Calu3 (cell line): Measurements from ENCODE around the gene ATP6V1E1. TPM values are rescaled to one million over a fixed set of nuclear protein-coding genes. Genes with fewer than 3 reads are reported as not detected.
"Not testable (repeated sequence)": the region's sequence is repeated elsewhere in the genome, so short reads cannot be mapped to it uniquely, and the experiment has no call there.

Source experiments
- BruUV-seq: library from RNA; stranded (reverse); fragments of 400-500 nt; replicated peaks from 2 replicates; lab custom pipeline; 2021; lab: Mats Ljungman, UMichigan
- CTCF ChIA-PET: fragments of 300-600 bp; sonication (Branson Sonifier 250); formaldehyde crosslinking; loops from one replicate; lab custom pipeline; 2022; ENCODE audit warnings: antibody characterized with exemption; lab: Charles Lee
- DNase-seq: peaks from one replicate; pipeline ENCODE4 v3.0.0; 2022
- H3K27ac Mint-ChIP-seq: one replicate; pipeline ENCODE4 v1.8.0; 2022; ENCODE audit warnings: mixed read lengths; ENCODE audit not compliant: unreplicated experiment
- H3K27me3 Mint-ChIP-seq: one replicate; pipeline ENCODE4 v1.8.0; 2022; ENCODE audit warnings: mixed read lengths; ENCODE audit not compliant: unreplicated experiment
- H3K36me3 Mint-ChIP-seq: one replicate; pipeline ENCODE4 v1.8.0; 2022; ENCODE audit warnings: mild to moderate bottlenecking, moderate library complexity, mixed read lengths; ENCODE audit not compliant: insufficient read depth, unreplicated experiment
- H3K4me1 Mint-ChIP-seq: one replicate; pipeline ENCODE4 v1.8.0; 2022; ENCODE audit warnings: mild to moderate bottlenecking, low read depth, mixed read lengths; ENCODE audit not compliant: unreplicated experiment
- H3K4me3 Mint-ChIP-seq: one replicate; pipeline ENCODE4 v1.8.0; 2022; ENCODE audit warnings: mild to moderate bottlenecking, low read depth, moderate library complexity, mixed read lengths; ENCODE audit not compliant: unreplicated experiment
- H3K9me3 Mint-ChIP-seq: one replicate; pipeline ENCODE4 v1.8.0; 2022; ENCODE audit warnings: low read depth, mixed read lengths; ENCODE audit not compliant: unreplicated experiment
- CTCF ChIP-seq: fragments of 200-600 bp; IDR thresholded peaks from one replicate; pipeline ENCODE4 v1.8.0; 2022; ENCODE audit warnings: antibody characterized with exemption; ENCODE audit not compliant: unreplicated experiment
- intact Hi-C: fragments of 100-400 bp; cut with micrococcal nuclease; formaldehyde crosslinking; loops from one replicate; pipeline ENCODE4 v1.10.0; 2022; ENCODE audit not compliant: unreplicated experiment
- total RNA-seq: library from RNA; stranded (reverse); gene quantifications from 2 replicates; pipeline ENCODE4 v1.2.3, GENCODE V29; 2022

ATP6V1E1 gene
- total RNA-seq, 1 experiment from 2014 or later, result 105 TPM

- Mint-ChIP-seq H3K27me3 (no peaks in the 10 kb centered on the region), H3K9me3 (no peaks in the 10 kb centered on the region), H3K27ac (no peak overlapping the region), H3K36me3 (peaks cover 11% of the 10 kb centered on the region), H3K4me3 (no peak overlapping the region), H3K4me1 (peaks cover 1% of the 10 kb centered on the region)
- intact Hi-C loops, result no loop called here
- BruUV-seq, result no TSS peak
- CTCF ChIA-PET, result no interaction called here
- no peak for TF ChIP-seq CTCF
- DNase-seq, result no peak
Measured at GRCh38 chr22:17647991-17648390, 19.4 kb upstream of the ATP6V1E1 start.

- Mint-ChIP-seq H3K9me3 (no peaks in the 10 kb centered on the region), H3K4me3 (no peak overlapping the region), H3K27me3 (no peaks in the 10 kb centered on the region), H3K27ac (no peak overlapping the region), H3K4me1 (no peaks in the 10 kb centered on the region), H3K36me3 (peaks cover 11% of the 10 kb centered on the region)
- BruUV-seq, result no TSS peak
- no peak for TF ChIP-seq CTCF
- intact Hi-C loops, result no loop called here
- CTCF ChIA-PET, result no interaction called here
- no peak for DNase-seq
Measured at GRCh38 chr22:17647452-17647851, 18.9 kb upstream of the ATP6V1E1 start.

- intact Hi-C loops, H3K27ac Mint-ChIP-seq, H3K27me3 Mint-ChIP-seq, DNase-seq, H3K9me3 Mint-ChIP-seq, H3K4me3 Mint-ChIP-seq, BruUV-seq: not testable (repeated sequence)
- CTCF ChIA-PET, result interaction anchor here (0.8 kb wide), 1 partner anchor 9 kb away, joined by 3 read pairs; no protein-coding TSS in a partner anchor
- Mint-ChIP-seq H3K4me1 (peaks cover 10% of the 10 kb centered on the region), H3K36me3 (peaks cover 37% of the 10 kb centered on the region)
Measured at GRCh38 chr22:17642357-17642756, 13.8 kb upstream of the ATP6V1E1 start.

GRCh38 chr22:17641269-17641668 lies 12.7 kb upstream of the ATP6V1E1 start:
- no peaks in the 10 kb centered on the region for H3K9me3 Mint-ChIP-seq
- intact Hi-C loops, result no loop called here
- TF ChIP-seq CTCF, result no peak
- peaks cover 10% of the 10 kb centered on the region for H3K4me1 Mint-ChIP-seq
- H3K4me3 Mint-ChIP-seq, result no peak overlapping the region
- H3K36me3 Mint-ChIP-seq, result peaks cover 37% of the 10 kb centered on the region
- H3K27me3 Mint-ChIP-seq, result no peaks in the 10 kb centered on the region
- BruUV-seq, result TSS peak; percentile 3
- CTCF ChIA-PET, result no interaction called here
- H3K27ac Mint-ChIP-seq, result no peak overlapping the region
- DNase-seq, result no peak

- Mint-ChIP-seq H3K9me3 (no peaks in the 10 kb centered on the region), H3K4me1 (peaks cover 12% of the 10 kb centered on the region), H3K27ac (peak overlapping the region; percentile 87), H3K36me3 (peaks cover 37% of the 10 kb centered on the region), H3K27me3 (no peaks in the 10 kb centered on the region), H3K4me3 (peak overlapping the region; percentile 88)
- peak; percentile 12 for DNase-seq
- BruUV-seq, result TSS peak; percentile 86
- CTCF ChIA-PET, result interaction anchor here (0.9 to 2.2 kb wide), 3 partner anchors 14 to 146 kb away, joined by 3 to 7 read pairs (median 7); no protein-coding TSS in a partner anchor
- TF ChIP-seq CTCF, result no peak
- intact Hi-C loops, result no loop called here
Measured at GRCh38 chr22:17639247-17639741, 10.7 kb upstream of the ATP6V1E1 start.
